GM23338 (cell line): ENCODE results near the gene NKD1. TPM values are rescaled to one million over a fixed set of nuclear protein-coding genes. Genes with fewer than 3 reads are reported as not detected.

ENCODE experiments used
- ATAC-seq: fragments of 200-7000 bp; cut with Tn5 transposase; 3 replicates; pipeline ENCODE4 v1.9.1; 2020
- DNase-seq: peaks from one replicate; pipeline ENCODE4 v3.0.0-alpha.2; 2015; ENCODE audit warnings: low spot score
- H2AFZ ChIP-seq: fragments of 200-600 bp; sonication (generic); 2 replicates; pipeline ENCODE4 v1.8.0; 2016; ENCODE audit warnings: antibody characterized with exemption, mild to moderate bottlenecking, moderate library complexity
- H3F3A ChIP-seq: fragments of 200-600 bp; sonication (generic); replicated peaks from 2 replicates; pipeline ENCODE4 v1.8.0; 2017; ENCODE audit warnings: antibody characterized with exemption, mixed run types, low read depth
- H3K27ac ChIP-seq: fragments of 200-600 bp; sonication (generic); 2 replicates; pipeline ENCODE4 v1.6.1; 2016; ENCODE audit warnings: low read depth
- H3K27me3 ChIP-seq: fragments of 200-600 bp; sonication (generic); 2 replicates; pipeline ENCODE4 v1.8.0; 2016; ENCODE audit warnings: mild to moderate bottlenecking, mixed run types, moderate library complexity; ENCODE audit not compliant: insufficient read depth
- H3K36me3 ChIP-seq: fragments of 200-600 bp; sonication (generic); 2 replicates; pipeline ENCODE4 v1.8.0; 2016; ENCODE audit warnings: mild to moderate bottlenecking; ENCODE audit not compliant: insufficient read depth
- H3K4me1 ChIP-seq: fragments of 200-600 bp; sonication (generic); 2 replicates; pipeline ENCODE4 v1.8.0; 2016; ENCODE audit warnings: mild to moderate bottlenecking, moderate library complexity; ENCODE audit not compliant: insufficient read depth
- H3K4me2 ChIP-seq: fragments of 200-600 bp; sonication (generic); 2 replicates; pipeline ENCODE4 v1.7.1; 2017; ENCODE audit warnings: mixed run types
- H3K4me3 ChIP-seq: fragments of 200-600 bp; sonication (generic); 2 replicates; pipeline ENCODE4 v1.6.1; 2016; ENCODE audit warnings: mixed run types
- H3K79me2 ChIP-seq: fragments of 200-600 bp; sonication (generic); replicated peaks from 2 replicates; pipeline ENCODE4 v1.8.0; 2017; ENCODE audit warnings: mild to moderate bottlenecking; ENCODE audit not compliant: insufficient read depth
- H3K9me2 ChIP-seq: fragments of 200-600 bp; sonication (generic); 2 replicates; pipeline ENCODE4 v1.8.0; 2017; ENCODE audit not compliant: insufficient read depth
- H4K20me1 ChIP-seq: fragments of 200-600 bp; sonication (generic); replicated peaks from 2 replicates; pipeline ENCODE4 v1.8.0; 2017; ENCODE audit warnings: mild to moderate bottlenecking; ENCODE audit not compliant: insufficient read depth
- H3K27ac Mint-ChIP-seq: 2 replicates; pipeline ENCODE4 v1.8.0; 2020; ENCODE audit warnings: inconsistent platforms, mild to moderate bottlenecking, moderate library complexity, mixed read lengths
- H3K27me3 Mint-ChIP-seq: 3 replicates; pipeline ENCODE4 v1.8.0; 2022; ENCODE audit warnings: low read depth, mild to moderate bottlenecking, moderate library complexity, mixed read lengths, inconsistent platforms; ENCODE audit not compliant: insufficient read depth, poor library complexity
- H3K36me3 Mint-ChIP-seq: 3 replicates; pipeline ENCODE4 v1.8.0; 2021; ENCODE audit warnings: low read depth, mild to moderate bottlenecking, inconsistent platforms, moderate library complexity, mixed read lengths
- H3K4me1 Mint-ChIP-seq: 3 replicates; pipeline ENCODE4 v1.8.0; 2020; ENCODE audit warnings: mild to moderate bottlenecking, inconsistent platforms, mixed read lengths
- H3K4me3 Mint-ChIP-seq: 3 replicates; pipeline ENCODE4 v1.8.0; 2021; ENCODE audit warnings: moderate library complexity, mild to moderate bottlenecking, inconsistent platforms, mixed read lengths
- H3K9me3 Mint-ChIP-seq: 3 replicates; pipeline ENCODE4 v1.8.0; 2020; ENCODE audit warnings: moderate library complexity, mild to moderate bottlenecking, inconsistent platforms, mixed read lengths
- polyA plus RNA-seq: library from polyadenylated mRNA; unstranded; fragments of >200 nt; fragmentation: Nextera tagmentation; extraction: Ambion mirVana; gene quantifications from 2 replicates; pipeline ENCODE4 v1.2.1, GENCODE V29; 2016
- total RNA-seq: library from RNA; depleted of rRNA; stranded (reverse); fragments of >200 nt; shearing (Covaris generic); gene quantifications from 2 replicates; pipeline ENCODE4 v1.2.3, GENCODE V29; 2014
- TF ChIP-seq, protein P1 (sequence below), 2 experiments: fragments of 200-600 bp in 1 of 2; sonication (generic) in 1 of 2; conservative IDR thresholded peaks; 2 replicates each; pipeline versions ENCODE4 v1.5.1 to v1.6.1; 2016 to 2017; ENCODE audit warnings: antibody characterized with exemption in 2 of 2, low read depth in 2 of 2, mild to moderate bottlenecking in 2 of 2, moderate library complexity in 1 of 2
- TF ChIP-seq, protein P2 (sequence below): fragments of 250-450 bp; sonication (Bioruptor Pico); IDR thresholded peaks from 2 replicates; pipeline ENCODE4 v1.5.0; 2020; ENCODE audit warnings: mild to moderate bottlenecking, moderate library complexity

NKD1 gene
- total and polyA plus RNA-seq, 2 experiments from 2014 or later: 2.1 to 2.3 TPM

DNA sequence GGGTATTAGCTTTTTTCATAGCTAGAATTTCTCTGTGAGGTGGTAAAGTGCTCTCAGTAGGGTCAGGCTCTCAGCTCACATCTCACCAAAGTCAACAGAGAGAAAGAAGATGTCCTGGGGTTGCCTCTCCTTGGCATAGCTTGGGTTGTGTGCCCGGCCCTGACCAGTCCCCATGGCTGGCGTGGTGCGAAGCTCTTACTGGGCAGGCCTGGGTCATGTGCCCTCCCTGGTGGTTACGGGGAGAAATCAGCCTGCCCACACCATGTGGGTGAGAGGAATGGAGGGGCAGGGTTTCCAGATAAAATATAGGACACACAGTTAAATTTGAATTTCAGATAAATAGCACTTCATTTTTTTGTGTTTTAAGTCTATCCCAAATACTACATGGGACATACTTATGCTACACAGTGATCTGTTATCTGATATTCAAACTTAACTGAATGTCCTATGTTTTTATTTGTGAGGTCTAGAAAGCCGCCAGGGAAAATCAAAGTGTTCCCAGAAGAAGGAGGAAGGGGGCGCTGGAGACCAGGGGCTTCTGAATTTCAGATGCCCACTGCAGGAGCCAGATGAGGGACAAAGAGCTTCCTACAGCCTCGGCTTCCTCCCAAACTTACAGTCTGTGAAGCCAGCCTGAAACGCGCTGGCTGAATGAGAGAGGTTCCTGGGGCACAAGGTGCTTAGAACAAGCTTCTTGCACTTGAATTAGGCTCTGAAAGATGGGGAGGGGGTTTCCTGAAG is 45.4 kb downstream of the NKD1 start:
- H3K27ac ChIP-seq: no peak overlapping the region
- peak overlapping the region; percentile 93; the same call in 1 of the 2 replicates for H3K27ac Mint-ChIP-seq
- no peaks in the 10 kb centered on the region for H3K9me2 ChIP-seq
- H3K27me3 ChIP-seq: no peaks in the 10 kb centered on the region
- H3K36me3 Mint-ChIP-seq: no peaks in the 10 kb centered on the region
- peak; percentile 86 for ATAC-seq
- no peak overlapping the region for H3K4me3 ChIP-seq
- no peaks in the 10 kb centered on the region for H3F3A ChIP-seq
- H3K4me3 Mint-ChIP-seq: no peak overlapping the region
- H3K9me3 Mint-ChIP-seq: no peaks in the 10 kb centered on the region
- no peaks in the 10 kb centered on the region for H3K79me2 ChIP-seq
- H2AFZ ChIP-seq: no peak overlapping the region
- TF ChIP-seq, protein P1, sequence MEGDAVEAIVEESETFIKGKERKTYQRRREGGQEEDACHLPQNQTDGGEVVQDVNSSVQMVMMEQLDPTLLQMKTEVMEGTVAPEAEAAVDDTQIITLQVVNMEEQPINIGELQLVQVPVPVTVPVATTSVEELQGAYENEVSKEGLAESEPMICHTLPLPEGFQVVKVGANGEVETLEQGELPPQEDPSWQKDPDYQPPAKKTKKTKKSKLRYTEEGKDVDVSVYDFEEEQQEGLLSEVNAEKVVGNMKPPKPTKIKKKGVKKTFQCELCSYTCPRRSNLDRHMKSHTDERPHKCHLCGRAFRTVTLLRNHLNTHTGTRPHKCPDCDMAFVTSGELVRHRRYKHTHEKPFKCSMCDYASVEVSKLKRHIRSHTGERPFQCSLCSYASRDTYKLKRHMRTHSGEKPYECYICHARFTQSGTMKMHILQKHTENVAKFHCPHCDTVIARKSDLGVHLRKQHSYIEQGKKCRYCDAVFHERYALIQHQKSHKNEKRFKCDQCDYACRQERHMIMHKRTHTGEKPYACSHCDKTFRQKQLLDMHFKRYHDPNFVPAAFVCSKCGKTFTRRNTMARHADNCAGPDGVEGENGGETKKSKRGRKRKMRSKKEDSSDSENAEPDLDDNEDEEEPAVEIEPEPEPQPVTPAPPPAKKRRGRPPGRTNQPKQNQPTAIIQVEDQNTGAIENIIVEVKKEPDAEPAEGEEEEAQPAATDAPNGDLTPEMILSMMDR (conservative IDR thresholded peaks at IDR 0.05; ENCODE audit: low read depth in 2 of 2): peak; percentile 68 to 77
- TF ChIP-seq, protein P2, sequence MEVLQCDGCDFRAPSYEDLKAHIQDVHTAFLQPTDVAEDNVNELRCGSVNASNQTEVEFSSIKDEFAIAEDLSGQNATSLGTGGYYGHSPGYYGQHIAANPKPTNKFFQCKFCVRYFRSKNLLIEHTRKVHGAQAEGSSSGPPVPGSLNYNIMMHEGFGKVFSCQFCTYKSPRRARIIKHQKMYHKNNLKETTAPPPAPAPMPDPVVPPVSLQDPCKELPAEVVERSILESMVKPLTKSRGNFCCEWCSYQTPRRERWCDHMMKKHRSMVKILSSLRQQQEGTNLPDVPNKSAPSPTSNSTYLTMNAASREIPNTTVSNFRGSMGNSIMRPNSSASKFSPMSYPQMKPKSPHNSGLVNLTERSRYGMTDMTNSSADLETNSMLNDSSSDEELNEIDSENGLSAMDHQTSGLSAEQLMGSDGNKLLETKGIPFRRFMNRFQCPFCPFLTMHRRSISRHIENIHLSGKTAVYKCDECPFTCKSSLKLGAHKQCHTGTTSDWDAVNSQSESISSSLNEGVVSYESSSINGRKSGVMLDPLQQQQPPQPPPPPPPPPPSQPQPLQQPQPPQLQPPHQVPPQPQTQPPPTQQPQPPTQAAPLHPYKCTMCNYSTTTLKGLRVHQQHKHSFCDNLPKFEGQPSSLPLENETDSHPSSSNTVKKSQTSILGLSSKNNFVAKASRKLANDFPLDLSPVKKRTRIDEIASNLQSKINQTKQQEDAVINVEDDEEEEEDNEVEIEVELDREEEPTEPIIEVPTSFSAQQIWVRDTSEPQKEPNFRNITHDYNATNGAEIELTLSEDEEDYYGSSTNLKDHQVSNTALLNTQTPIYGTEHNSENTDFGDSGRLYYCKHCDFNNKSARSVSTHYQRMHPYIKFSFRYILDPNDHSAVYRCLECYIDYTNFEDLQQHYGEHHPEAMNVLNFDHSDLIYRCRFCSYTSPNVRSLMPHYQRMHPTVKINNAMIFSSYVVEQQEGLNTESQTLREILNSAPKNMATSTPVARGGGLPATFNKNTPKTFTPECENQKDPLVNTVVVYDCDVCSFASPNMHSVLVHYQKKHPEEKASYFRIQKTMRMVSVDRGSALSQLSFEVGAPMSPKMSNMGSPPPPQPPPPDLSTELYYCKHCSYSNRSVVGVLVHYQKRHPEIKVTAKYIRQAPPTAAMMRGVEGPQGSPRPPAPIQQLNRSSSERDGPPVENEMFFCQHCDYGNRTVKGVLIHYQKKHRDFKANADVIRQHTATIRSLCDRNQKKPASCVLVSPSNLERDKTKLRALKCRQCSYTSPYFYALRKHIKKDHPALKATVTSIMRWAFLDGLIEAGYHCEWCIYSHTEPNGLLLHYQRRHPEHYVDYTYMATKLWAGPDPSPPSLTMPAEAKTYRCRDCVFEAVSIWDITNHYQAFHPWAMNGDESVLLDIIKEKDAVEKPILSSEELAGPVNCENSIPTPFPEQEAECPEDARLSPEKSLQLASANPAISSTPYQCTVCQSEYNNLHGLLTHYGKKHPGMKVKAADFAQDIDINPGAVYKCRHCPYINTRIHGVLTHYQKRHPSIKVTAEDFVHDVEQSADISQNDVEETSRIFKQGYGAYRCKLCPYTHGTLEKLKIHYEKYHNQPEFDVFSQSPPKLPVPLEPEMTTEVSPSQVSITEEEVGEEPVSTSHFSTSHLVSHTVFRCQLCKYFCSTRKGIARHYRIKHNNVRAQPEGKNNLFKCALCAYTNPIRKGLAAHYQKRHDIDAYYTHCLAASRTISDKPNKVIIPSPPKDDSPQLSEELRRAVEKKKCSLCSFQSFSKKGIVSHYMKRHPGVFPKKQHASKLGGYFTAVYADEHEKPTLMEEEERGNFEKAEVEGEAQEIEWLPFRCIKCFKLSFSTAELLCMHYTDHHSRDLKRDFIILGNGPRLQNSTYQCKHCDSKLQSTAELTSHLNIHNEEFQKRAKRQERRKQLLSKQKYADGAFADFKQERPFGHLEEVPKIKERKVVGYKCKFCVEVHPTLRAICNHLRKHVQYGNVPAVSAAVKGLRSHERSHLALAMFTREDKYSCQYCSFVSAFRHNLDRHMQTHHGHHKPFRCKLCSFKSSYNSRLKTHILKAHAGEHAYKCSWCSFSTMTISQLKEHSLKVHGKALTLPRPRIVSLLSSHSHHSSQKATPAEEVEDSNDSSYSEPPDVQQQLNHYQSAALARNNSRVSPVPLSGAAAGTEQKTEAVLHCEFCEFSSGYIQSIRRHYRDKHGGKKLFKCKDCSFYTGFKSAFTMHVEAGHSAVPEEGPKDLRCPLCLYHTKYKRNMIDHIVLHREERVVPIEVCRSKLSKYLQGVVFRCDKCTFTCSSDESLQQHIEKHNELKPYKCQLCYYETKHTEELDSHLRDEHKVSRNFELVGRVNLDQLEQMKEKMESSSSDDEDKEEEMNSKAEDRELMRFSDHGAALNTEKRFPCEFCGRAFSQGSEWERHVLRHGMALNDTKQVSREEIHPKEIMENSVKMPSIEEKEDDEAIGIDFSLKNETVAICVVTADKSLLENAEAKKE: no peak
- peaks cover 22% of the 10 kb centered on the region; the same call in 2 of the 3 replicates for H3K4me1 Mint-ChIP-seq
- H3K4me2 ChIP-seq: no peak overlapping the region
- H4K20me1 ChIP-seq: no peaks in the 10 kb centered on the region
- H3K36me3 ChIP-seq: no peaks in the 10 kb centered on the region
- DNase-seq: peak; percentile 87
- H3K4me1 ChIP-seq: 0 out of 2 replicates have a peak, but pooled peaks cover 3% of the 10 kb centered on the region
- H3K27me3 Mint-ChIP-seq: peaks cover 10% of the 10 kb centered on the region
